ENCODE data around the gene TSPYL4. TPM values are rescaled to one million over a fixed set of nuclear protein-coding genes. Genes with fewer than 3 reads are reported as not detected.

TSPYL4 gene
- polyA plus RNA-seq, 3 donors = 59.6 to 63.2 (median 60.3) TPM

DNA sequence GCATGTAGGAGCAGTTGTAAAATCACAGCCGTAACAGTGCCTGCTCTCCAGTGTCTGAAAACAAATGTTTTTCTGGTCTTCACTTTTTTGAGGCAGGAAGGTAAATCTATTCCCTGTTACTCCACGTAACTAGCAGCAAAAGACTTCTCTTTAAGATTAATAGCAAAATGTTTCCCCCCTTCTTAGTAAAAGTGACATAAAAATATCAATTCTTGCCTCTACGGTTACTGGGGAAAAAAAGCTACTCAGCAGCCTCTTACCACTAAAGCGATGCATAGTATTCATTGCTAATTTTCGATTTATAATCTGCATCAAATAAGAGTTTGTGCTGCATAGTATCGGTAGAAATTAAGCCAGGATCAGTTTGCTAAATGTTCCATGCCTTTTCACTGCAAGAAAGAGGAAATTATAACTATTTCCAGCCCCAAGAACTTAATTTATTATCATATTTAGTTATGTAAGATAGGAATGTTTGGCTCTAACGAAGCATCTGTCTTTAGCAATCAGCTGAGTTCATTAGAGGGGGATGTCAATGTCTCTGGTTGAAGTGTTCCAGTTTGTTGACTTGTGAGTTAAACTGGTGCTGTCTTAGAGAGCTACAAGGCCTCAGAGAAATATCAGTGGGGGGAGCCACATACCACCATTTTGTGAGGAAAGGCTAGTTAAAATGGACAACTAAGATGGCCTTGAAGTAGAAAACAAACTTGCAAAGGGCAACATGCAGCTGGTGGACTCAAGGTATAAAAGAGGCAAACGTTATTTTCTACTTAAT, 26.5 kb upstream of the TSPYL4 start:
- DNase-seq (ENCODE audit: extremely low read depth in 1 of 11, low read depth in 9 of 11, low spot score in 4 of 11) = peak in 9 of 11 donors; percentile 31 to 58 (median 39)

DNA sequence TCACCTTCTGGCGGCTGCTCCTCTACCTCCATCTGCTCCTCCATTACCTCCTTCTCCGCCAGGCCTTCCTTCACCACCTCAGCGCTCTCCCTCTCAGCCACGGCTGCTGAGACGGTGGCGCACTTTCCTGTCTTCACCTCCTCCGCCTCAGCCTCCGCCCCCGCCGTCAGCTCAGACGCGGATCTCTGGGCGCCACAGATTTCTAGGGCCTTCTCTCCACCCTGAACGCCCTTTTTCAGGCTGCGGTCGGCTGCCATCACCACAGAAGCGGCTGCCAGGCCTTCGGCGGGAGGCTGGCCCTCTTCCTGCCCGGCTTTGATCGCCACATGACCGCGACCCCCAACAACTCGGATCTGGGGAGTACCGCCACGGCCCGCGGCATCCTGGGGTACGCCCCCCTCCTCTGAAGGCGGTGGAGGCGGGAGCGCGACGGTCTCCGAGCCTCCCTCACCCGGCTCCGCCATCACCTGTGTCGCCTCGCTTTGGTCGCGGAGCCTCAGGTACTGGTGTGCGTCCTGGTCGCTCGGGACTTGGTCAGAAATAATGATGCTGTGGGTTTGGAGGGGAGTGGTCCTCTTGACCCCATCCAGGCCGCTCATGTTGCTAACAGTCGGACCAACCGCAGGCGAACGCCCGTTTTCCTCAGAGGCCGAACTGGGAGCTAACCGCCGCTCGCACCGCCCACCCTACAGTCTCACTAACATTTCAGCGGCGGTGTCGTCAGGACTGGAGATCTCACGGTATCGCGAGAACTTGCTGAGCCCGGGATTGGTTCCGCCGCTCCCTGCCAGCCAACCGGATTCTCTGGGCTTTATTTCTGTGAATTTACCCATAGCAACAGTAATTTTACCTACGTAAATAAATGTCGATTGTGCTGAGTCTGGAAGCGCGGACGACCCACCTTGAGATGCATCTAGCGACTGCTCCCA, 25.6 kb upstream of the TSPYL4 start, which contains the start of gene TSPYL1:
TSPYL1 (minus strand) TSS at position 699 of the 929 bp plus-strand sequence; CDS start at position 599, 100 bp downstream.
- DNase-seq (ENCODE audit: extremely low read depth in 1 of 11, low read depth in 9 of 11, low spot score in 4 of 11) = peak; percentile 93 to 98 (median 97)

DNA sequence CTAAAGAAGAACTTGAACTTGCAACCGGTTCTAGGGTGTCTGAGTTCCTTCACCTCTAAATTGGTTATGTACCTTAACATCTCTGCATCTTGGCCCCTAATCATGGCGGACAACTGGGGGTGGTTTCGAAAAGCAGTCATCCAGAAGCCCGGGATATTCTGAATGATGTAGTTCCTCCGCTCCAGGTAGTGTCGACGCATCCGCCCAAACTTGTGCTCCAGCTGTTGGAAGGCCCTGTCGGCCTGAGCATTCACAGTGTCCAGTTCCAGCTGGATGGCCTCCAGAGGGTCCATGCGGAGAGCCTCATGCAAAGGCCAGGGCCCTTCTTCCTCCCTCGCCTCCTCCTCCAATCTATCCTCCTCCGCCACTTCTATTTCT, 25.0 kb upstream of the TSPYL4 start:
- DNase-seq (ENCODE audit: extremely low read depth in 1 of 11, low read depth in 9 of 11, low spot score in 4 of 11) = peak in 5 of 11 donors; percentile 36 to 51 (median 43)

DNA sequence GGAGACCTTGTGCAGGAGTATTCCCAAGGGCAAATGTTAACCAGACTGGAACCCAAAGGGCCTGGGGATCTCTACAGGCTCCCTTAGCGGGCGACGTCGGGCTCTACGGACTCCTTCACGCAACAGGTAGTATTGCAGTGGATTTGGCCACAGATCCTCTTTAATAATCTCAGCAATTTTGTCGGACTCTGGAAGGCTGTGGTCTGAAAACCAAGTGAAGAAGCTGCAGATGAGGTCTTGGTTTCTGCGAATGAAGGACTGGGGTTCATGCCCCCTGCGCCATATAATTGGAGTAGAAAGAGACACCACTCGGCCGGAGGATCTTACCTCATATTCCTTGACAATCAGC, 24.6 kb upstream of the TSPYL4 start:
- DNase-seq (ENCODE audit: extremely low read depth in 1 of 11, low read depth in 9 of 11, low spot score in 4 of 11) = no peak

DNA sequence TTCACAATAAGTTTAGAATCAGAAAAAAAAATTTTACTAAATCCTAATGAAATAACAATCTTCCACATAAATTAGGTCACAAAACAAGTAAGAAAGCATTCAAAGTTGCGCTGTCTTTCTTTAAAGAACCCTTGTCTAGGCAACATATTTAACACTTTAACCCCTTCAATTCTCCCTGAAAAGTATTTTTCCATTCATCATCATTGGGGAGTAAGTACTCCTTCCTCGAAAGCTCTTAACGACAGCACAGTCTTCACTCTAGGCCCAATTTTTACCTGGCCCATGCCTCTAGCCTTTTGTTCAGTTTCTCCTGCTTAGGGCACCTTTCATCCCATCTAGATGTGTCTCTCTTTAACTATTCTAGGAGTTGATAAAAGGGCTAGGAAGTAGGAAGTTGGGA, 23.2 kb upstream of the TSPYL4 start:
- no peak for DNase-seq (ENCODE audit: extremely low read depth in 1 of 11, low read depth in 9 of 11, low spot score in 4 of 11)

DNA sequence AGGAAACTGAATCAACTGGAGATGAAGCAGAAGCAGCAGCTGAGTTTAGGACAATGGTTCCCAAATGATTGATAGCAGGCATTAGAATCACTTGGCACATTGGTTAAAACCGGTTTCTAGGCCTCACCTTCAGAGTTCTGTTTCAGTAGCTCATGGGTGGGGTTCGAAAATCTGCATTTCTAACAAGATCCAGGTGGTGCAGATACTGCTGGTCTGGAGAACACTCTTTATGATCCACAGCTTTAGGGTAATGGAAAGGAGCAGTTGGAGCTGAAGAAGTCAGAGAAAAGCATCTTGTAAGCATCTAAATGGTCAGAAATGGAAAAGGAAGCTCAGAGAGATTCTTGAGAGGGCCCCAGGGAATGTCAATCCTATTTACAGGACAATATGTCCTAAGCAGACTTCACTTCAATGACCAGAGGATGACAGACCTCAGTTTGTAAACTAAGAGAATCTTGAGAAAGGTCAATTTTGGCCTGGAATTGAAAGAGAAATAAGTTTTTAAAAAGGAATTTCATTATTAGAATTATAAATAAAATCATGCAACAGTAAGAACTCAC, 17.4 kb upstream of the TSPYL4 start:
- DNase-seq (ENCODE audit: extremely low read depth in 1 of 11, low read depth in 9 of 11, low spot score in 4 of 11) = no peak

DNA sequence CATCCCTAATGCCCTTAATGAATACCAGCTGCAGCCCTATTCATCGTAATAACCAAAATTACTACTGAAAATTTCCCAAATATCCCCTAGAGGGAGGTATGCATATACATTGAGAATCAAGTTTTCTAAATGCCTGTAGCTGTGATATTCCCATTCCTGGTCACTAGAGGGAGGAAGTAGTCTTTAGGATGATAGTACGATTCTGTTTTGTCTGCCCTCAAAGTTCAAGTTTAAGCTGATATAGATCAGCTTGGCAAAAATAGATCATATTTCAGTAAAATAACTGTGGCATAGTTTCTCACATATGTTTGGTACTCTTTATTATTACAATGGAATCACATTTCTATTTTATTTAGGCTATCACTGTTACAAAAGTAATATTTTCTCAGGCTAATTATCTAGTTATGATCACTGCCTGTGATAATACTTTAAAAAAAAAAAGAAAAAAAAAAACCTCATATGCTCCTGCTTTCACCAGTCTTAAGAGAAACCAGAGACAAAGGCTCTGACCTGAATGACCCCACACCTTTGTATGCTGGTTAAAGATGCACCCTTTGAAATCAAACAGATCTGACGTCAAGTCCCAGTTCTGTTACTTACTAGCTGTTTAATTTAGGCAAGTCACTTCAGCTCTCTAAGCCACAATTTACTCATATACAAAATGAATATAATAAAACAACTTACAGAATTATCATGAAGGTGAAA, 14.9 kb upstream of the TSPYL4 start:
- peak in 6 of 11 donors; percentile 41 to 74 (median 60) for DNase-seq (ENCODE audit: extremely low read depth in 1 of 11, low read depth in 9 of 11, low spot score in 4 of 11)

DNA sequence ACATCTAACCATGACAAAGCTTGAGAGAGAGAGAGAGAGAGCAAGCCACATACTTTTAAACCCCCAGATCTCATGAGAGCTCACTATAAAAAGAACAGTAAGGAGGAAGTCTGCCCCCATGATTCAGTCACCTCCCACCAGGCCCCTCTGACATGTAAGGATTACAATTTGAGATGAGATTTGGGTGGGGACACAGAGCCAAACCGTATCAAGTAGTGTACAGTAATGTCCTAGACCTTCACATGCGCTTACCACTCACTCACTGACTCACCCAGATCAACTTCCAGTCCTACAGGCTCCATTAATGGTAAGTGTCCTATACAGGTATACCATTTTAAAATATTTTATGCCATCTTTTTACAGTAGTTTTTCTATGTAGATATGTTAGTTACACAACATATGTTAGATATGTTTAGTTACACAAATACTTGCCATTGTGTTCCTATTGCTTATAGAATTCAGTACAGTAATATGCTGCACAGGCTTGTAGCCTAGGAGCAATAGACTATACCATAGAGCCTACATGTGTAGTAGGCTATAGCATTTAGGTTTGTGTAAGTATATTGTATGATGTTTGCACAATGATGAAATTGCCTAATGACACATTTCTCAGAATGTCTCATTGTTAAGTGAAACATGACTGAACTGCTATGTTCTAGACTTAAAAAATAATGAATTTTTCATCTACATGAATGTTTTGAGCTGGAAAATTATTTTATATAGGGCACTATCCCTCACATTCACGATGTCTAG, 14.1 kb upstream of the TSPYL4 start:
- no peak for DNase-seq (ENCODE audit: extremely low read depth in 1 of 11, low read depth in 9 of 11, low spot score in 4 of 11)

DNA sequence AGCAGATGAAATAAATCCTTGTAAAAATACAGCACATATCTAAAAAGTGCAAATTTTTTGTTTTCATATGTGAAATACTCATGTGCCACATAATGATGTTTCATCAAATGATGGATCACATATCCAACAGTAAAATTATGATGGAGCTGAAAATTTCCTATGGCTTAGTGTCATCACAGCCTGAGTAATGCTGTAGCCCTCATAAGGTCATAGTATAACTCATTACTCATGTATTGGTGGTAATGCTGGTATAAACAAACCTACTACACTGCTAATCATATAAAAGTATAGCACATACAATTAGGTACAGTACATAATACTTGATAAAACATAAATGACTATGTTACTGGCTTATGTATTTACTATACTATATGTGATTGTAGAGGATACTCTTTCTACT, 12.9 kb upstream of the TSPYL4 start:
- DNase-seq (ENCODE audit: extremely low read depth in 1 of 11, low read depth in 9 of 11, low spot score in 4 of 11) = no peak

DNA sequence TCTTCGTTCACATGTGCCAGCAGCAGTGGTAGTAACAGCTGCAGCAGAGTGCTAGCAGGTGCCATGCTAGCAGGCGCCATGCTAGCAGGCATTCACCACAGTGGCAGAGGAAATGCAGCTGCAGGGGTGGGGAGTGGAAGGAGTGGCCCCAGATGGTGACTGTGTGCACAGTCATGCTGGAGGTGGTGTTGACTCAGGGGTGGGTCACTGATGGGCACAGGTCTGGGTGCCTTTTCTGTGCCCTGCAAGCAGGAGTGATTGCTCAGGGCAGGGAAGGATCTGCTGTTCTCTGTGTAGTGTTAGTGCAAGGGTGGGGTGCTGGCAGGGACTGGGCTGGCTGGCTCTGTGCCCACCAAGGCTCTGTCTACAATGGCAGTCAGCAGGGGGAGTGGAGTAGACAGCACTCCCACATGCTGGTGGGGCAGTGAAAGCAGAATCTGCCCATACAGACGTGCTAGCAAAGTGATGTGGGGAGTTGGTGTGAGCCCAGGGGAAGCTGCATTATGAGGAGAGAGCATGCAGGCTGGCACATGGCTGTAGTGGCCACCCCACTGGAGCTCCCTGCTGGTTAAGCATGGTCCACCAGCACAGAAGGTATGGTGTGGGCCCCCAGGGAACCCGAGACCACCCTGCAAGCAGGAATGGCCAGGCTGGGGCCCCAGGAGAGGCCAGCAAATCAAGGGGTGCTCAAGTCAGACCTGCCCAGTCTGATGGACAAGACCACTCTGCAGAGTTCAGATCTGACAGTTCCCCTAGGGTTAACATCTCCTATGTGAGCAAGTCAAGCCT, 11.4 kb upstream of the TSPYL4 start:
- DNase-seq (ENCODE audit: extremely low read depth in 1 of 11, low read depth in 9 of 11, low spot score in 4 of 11) = no peak

DNA sequence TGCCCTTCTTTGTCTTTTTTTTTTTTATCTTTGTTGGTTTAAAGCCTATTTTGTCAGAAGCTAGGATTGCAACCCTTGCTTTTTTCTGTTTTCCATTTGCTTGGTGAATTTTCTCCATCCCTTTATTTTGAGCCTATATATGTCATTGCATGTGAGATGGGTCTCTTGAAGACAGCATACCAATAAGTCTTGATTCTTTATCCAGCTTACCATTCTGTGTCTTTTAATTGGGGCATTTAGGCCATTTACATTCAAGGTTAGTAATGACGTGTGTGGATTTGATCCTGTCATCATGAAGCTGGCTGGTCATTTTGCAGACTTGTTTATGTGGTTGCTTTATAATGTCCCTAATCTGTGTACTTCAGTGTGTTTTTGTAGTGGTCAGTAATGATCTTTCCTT, 9.5 kb upstream of the TSPYL4 start:
- DNase-seq (ENCODE audit: extremely low read depth in 1 of 11, low read depth in 9 of 11, low spot score in 4 of 11) = no peak

DNA sequence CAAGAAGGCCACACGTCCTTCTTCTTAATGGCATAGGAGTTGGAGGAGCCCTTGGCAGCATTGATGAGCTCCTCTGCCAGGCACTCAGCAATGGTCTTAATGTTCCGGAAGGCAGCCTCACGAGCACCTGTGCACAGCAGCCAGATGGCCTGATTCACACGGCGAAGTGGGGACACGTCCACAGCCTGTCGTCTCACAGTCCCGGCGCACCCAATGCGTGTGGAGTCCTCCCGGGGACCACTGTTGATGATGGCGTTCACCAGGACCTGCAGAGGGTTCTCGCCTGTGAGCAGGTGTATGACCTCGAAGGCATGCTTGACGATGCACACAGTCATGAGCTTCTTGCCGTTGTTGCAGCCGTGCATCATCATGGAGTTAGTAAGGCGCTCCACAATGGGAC, 4.6 kb upstream of the TSPYL4 start:
- DNase-seq (ENCODE audit: extremely low read depth in 1 of 11, low read depth in 9 of 11, low spot score in 4 of 11) = no peak

DNA sequence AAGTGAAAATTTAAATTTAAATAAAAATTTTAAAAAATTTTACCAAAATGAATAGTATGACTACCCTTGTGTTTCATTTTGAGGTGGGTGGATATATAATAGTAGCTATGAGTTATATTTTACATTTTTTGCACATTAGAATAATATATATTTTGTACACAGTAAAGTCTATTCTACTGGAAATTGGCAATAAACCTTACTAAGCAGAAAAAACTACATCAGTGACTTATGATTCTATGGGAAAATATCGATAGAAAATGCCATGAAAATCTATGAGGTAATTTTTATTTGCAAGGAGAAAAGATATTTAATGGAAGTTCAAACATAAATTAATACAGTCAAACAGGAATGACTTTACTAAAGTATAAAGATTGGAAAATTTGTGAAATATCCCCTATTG, 2.8 kb upstream of the TSPYL4 start:
- DNase-seq (ENCODE audit: extremely low read depth in 1 of 11, low read depth in 9 of 11, low spot score in 4 of 11) = no peak

DNA sequence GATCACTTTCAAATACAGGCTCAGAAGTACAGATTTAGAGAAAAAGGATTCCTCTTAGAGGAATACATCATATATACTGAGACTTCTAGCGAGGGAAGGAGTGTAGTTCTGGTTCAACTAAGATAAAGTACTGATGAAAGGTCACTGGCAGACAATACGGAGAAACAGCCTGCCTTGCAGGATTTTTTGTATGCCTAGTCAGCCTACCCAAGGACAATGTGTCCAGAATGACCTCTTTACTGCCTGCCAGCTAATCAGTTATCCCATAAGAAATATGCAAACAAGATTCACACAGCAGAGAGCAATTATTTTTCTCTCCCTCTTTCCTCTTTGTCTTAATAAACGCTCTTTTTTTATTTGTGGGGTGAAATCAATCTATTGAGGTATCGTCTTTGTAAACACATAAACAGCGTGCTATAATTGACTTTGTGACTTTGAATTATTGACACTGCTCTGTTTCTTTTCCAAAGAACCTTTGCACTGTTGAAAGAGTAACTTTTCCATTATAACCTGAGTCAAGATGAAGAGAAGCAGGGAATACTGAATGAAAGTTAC, 1.4 kb upstream of the TSPYL4 start:
- no peak for DNase-seq (ENCODE audit: extremely low read depth in 1 of 11, low read depth in 9 of 11, low spot score in 4 of 11)

DNA sequence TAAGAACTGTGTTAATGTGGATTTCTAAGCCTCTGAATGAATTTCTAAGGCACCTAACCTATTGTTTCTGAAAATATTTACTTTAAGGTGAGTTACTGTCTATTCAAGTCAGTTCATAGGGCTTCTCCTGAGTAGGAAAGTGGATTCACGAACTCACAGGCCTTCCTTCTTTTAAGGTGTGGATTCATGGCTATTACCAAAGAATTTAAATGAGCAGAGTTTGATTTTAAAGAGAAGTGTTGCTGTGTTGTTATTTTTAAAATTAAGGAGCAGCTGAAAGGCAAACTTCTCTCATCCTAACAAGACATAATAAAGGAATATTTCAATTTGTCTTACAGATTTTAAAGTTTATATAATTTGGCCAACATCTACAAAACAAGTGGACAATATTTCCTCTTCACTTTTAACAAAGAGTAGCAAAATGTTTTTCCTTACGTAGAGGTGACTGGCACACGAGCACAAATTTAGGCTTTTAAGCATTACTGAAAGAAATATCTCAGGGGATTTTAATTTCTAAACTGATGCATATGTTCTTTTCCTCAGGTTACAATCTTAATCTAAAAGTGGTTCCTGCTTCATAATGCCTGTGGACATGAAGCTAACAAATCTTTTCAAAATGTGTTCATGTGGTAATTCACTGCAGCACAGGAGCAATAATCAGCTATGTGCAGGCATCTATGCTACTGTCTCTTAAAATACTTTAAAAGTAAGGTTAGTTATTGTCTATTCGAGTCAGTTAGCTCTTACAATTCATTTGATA, 602 bp upstream of the TSPYL4 start:
- DNase-seq (ENCODE audit: extremely low read depth in 1 of 11, low read depth in 9 of 11, low spot score in 4 of 11) = no peak

DNA sequence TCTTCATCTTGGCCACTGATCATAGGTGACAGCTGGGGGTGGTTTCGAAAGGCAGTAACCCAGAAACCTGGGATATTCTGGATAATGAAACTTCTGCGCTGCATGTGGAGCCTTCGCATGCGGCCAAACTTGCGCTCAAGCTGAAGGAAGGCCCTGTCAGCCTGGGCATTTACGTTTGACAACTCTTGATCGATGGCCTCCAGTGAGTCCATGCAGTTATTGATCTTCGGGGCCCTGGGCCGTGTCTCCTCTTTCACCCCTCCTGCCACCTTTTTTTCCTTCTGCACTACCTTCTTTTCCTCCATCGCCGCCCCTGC, 729 bp downstream of the TSPYL4 start:
- no peak for DNase-seq (ENCODE audit: extremely low read depth in 1 of 11, low read depth in 9 of 11, low spot score in 4 of 11)

Measured in renal cortex interstitium (tissue), 11 donors.